ENCODE data around the gene DOHH. TPM values are rescaled to one million over a fixed set of nuclear protein-coding genes. Genes with fewer than 3 reads are reported as not detected.

The DOHH gene
- polyA plus RNA-seq, 12 donors = 3.8 to 15.8 (median 5.0) TPM; not detected in 1

GRCh38 chr19:3505598-3506383 is 5.3 kb upstream of the DOHH start, which contains the start of gene FZR1:
Gene FZR1, plus strand, starts transcription at chr19:3506311. Its CDS starts 16,679 bp downstream, at chr19:3522990.
- DNase-seq = peak; percentile 98

- no peak for DNase-seq
Observed at GRCh38 chr19:3504735-3505134, 4.3 kb upstream of the DOHH start.

DNA sequence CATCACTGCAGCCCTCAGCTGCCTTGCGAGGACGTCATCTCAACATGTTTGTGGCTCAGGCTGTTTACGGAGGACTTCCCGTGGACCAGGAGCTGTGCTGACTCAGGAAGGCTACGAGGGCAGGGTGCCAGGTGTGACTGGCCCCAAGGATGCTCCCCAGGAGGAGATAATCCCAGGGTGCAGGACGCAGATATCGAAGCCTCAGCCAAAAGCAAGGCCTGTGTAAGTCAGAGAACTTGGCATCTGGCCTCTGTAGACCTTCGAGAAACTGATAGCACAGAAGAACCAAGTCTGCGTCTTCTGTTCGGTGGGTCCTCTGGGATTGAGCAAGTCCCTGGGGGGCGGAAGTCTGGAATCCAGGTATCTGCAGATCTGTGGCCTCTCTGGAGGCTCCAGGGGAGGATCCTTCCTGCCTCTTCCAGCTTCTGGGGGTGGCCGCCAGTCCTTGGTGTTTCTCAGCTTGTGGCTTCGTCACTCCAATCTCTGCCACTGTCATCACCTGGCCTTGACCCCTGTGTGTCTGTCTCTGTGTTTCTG is 2.6 kb upstream of the DOHH start:
- no peak for DNase-seq

GRCh38 chr19:3501780-3502179 is 1.3 kb upstream of the DOHH start:
- no peak for DNase-seq

GRCh38 chr19:3499738-3500428 is 591 bp downstream of the DOHH start:
- DNase-seq = no peak

GRCh38 chr19:3497757-3498520 is 2.5 kb downstream of the DOHH start:
- DNase-seq = no peak

- DNase-seq = no peak
Observed at GRCh38 chr19:3496392-3497273, 3.8 kb downstream of the DOHH start.

DNA sequence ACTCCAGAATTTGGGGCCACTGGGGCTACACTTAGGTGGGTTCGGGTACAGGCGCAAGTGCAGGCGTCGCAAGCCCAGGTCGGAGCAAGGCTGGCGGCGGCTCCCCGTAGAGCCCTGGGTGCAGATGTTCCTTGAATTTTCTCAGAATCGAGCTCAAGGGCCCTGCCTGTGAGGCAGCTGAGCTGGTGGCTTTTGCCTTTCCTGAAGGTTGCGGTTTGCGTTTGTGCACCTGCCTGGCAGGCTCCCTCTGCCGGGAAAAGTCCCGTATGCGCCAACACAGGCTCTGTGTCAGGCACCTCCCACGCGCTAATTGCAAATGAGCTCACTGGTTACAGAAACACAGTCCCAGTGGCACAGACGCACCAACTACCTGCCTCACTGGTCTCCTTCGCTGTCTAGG is 5.9 kb downstream of the DOHH start:
- DNase-seq = no peak

- DNase-seq = no peak
Observed at GRCh38 chr19:3494051-3494450, 6.4 kb downstream of the DOHH start.

GRCh38 chr19:3493651-3494050 is 6.8 kb downstream of the DOHH start:
- no peak for DNase-seq

GRCh38 chr19:3492919-3493318 is 7.6 kb downstream of the DOHH start:
- DNase-seq = no peak

- DNase-seq = no peak
Observed at GRCh38 chr19:3492131-3492839, 8.2 kb downstream of the DOHH start.

- no peak for DNase-seq
Observed at GRCh38 chr19:3491396-3492119, 8.9 kb downstream of the DOHH start.

DNA sequence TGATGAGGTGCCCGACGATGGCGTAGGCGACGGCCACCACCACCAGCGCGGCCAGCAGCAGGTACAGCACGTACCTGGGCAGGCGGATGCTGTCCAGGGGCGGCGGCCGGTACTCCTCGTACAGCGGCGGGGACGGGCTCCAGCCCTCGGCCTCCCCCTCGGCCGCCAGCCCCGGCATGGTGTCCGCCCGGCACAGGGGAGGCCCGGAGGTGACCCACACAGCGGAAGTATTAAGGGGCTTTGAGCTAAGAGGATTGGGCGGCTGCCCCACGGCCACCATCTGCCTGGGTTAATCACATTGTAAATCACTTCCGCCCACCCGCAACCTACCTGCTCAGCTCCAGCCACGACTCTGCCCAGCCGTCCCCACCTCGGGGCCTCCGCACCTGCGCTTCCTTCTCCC is 17.2 kb downstream of the DOHH start, which contains the start of gene SMIM44:
Gene SMIM44, minus strand, starts transcription at position 216 of the 403 bp plus-strand sequence. Its CDS starts 38 bp downstream, at position 178.
- no peak for DNase-seq

DNA sequence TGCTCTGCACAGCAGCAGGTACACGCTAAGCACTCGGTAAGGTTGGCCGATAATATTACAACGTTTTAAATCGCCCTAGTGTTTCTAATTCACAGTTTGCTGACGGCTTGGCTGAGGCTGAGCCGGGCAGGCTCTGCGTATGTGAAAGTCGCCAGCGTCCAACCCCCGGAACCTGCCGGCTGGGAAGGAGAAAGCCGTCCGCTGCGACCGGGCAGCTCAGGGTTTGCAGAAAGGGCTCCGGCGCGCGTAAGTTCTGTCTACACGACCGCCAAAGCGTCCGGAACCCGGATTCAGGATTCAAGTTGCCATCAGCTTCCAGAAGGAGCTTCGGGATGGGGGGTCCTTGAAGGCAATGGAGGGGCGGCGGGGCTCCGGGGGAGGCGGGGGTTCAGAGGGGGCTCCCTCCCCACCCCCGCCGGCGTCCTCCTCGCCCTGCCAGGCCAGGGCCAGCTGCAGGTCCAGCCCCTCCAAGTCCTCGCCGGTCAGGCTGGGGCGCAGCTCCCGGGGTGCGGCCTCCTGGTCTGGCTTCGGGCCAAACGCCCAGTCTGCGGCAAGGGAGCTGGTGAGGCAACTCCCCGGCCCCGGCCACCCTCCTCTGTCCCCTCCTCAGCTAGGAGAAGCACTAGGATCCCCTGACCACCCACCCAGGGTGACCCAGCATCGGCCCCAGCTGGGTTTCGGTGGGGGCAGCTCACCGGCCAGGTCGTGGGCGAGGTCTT is 17.8 kb downstream of the DOHH start:
- DNase-seq = no peak

DNA sequence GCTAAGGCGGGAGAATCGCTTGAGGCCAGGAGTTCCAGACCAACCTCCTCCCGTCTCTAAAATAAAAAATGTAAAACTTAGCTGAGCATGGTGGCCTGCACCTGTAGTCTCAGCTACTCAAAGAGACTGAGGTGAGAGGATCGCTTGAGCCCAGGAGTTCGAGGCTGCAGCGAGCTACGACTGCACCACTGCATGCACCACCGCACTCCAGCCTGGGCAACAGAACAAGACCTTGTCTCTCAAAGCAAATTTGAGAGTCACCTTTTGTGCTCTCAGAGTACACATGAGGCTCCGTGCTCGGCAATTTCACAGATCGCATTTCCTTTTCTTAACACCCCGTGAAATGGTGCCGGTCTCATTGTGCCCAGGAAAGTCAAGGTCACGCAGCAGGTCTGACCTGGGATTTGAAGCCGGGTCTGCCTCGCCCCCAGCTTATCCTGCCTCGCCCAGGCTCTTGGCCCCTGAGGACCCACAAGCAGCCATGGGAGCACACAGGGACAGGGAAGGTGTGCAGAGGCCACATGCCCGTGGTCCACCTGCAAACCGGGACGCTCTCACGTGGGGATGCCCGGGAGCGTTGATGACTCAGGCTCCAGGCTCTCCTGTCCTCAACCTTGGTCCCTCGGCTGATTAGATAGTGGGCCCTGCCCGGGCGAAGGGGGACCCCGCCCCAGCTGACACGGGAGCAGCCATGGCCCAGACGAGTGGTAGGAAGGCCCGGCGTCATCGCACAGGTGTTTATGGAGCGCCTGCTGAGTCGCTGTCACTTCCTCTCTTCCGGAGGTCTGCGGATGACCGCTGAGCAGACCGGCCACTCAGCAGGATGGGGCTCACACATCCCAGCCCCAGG is 19.0 kb downstream of the DOHH start:
- no peak for DNase-seq

- DNase-seq = no peak
Observed at GRCh38 chr19:3480383-3481091, 19.9 kb downstream of the DOHH start, which contains the start of gene SMIM24. Gene SMIM24, minus strand, starts transcription at chr19:3480525. Its CDS starts 62 bp downstream, at chr19:3480463.
